ENCODE measurements around the gene ZNF319. TPM values are rescaled to one million over a fixed set of nuclear protein-coding genes. Genes with fewer than 3 reads are reported as not detected.

Gene ZNF319
- total RNA-seq, 1 donor from 2014 or later: 3.6 TPM

- ATAC-seq (no peak), DNase-seq (ENCODE audit: low spot score) (no peak)
Measured at GRCh38 chr16:58037365-58038057, 37.0 kb upstream of the ZNF319 start.

GRCh38 chr16:58036943-58037342, 36.5 kb upstream of the ZNF319 start:
- no peak for ATAC-seq
- no peak for DNase-seq (ENCODE audit: low spot score)

GRCh38 chr16:58035356-58036170, 35.1 kb upstream of the ZNF319 start:
- ATAC-seq: no peak

GRCh38 chr16:58034774-58035173, 34.3 kb upstream of the ZNF319 start:
- no peak for DNase-seq (ENCODE audit: low spot score)
- ATAC-seq: no peak

More at GRCh38 chr16:58035356-58036170, 35.1 kb upstream of the ZNF319 start:
- DNase-seq (ENCODE audit: low spot score): no peak

GRCh38 chr16:58034128-58034685, 33.7 kb upstream of the ZNF319 start:
- ATAC-seq: no peak
- DNase-seq (ENCODE audit: low spot score): no peak

GRCh38 chr16:58032710-58033293, 32.3 kb upstream of the ZNF319 start:
- DNase-seq (ENCODE audit: low spot score) (peak; percentile 96), ATAC-seq (peak; percentile 76)

- peak; percentile 29 for ATAC-seq
- peak; percentile 90 for DNase-seq (ENCODE audit: low spot score)
Measured at GRCh38 chr16:58031016-58031800, 30.7 kb upstream of the ZNF319 start.

GRCh38 chr16:58030136-58030840, 29.8 kb upstream of the ZNF319 start:
- peak; percentile 77 for DNase-seq (ENCODE audit: low spot score)
- peak; percentile 21 for ATAC-seq

- no peak for ATAC-seq
- no peak for DNase-seq (ENCODE audit: low spot score)
Measured at GRCh38 chr16:58029410-58029809, 28.9 kb upstream of the ZNF319 start.

- no peak for DNase-seq (ENCODE audit: low spot score)
- ATAC-seq: no peak
Measured at GRCh38 chr16:58028541-58029070, 28.1 kb upstream of the ZNF319 start.

- DNase-seq (ENCODE audit: low spot score) (no peak), ATAC-seq (no peak)
Measured at GRCh38 chr16:58027916-58028455, 27.5 kb upstream of the ZNF319 start.

GRCh38 chr16:58027161-58027915, 26.9 kb upstream of the ZNF319 start:
- peak; percentile 72 for DNase-seq (ENCODE audit: low spot score)
- ATAC-seq: peak; percentile 31

GRCh38 chr16:58026705-58027160, 26.3 kb upstream of the ZNF319 start:
- ATAC-seq: peak; percentile 2
- DNase-seq (ENCODE audit: low spot score): no peak

GRCh38 chr16:58026139-58026704, 25.8 kb upstream of the ZNF319 start:
- DNase-seq (ENCODE audit: low spot score): peak; percentile 76
- peak; percentile 42 for ATAC-seq

- ATAC-seq: peak; percentile 70
Measured at GRCh38 chr16:58025351-58026138, 25.1 kb upstream of the ZNF319 start, which contains the start of gene MMP15. TSS of gene MMP15 (plus strand) at chr16:58025754. CDS start at chr16:58026351, 597 bp downstream.

GRCh38 chr16:58024486-58025350, 24.2 kb upstream of the ZNF319 start:
- peak; percentile 96 for DNase-seq (ENCODE audit: low spot score)
- ATAC-seq: peak; percentile 54

More at GRCh38 chr16:58025351-58026138, 25.1 kb upstream of the ZNF319 start, which contains the start of gene MMP15:
- DNase-seq (ENCODE audit: low spot score): peak; percentile 98

All from left lobe of liver (tissue), 2 donors.